Measurements from ENCODE around the gene TIFAB. TPM values are rescaled to one million over a fixed set of nuclear protein-coding genes. Genes with fewer than 3 reads are reported as not detected.

Gene TIFAB
- total RNA-seq, 1 experiment from 2014 or later, result not detected

GRCh38 chr5:135439231-135440205, 12.6 kb downstream of the TIFAB start:
- H3K9me2 ChIP-seq (ENCODE audit: insufficient read depth), result no peaks in the 10 kb centered on the region
- no peak overlapping the region for H3K4me2 ChIP-seq (ENCODE audit: low read length)
- no peak overlapping the region for H2AFZ ChIP-seq (ENCODE audit: low read depth, low read length, poor library complexity, severe bottlenecking)
- ChIA-PET POLR2A (no interaction called here), CTCF (interaction anchor here (1.8 to 2.2 kb wide), 3 partner anchors 14 to 23 kb away, joined by 7 to 17 read pairs (median 12); no protein-coding TSS in a partner anchor), RAD21 (ENCODE audit: low non-redundant PET in 1 of 2, low total read pairs in 2 of 2, uncharacterized antibody in 2 of 2, unreplicated experiment in 2 of 2) (no interaction called here)
- DNase-seq (ENCODE audit: low read depth, low spot score) (no peak), ATAC-seq (no peak)
- intact Hi-C loops (cut with micrococcal nuclease), result no loop called here
- no peak for TF ChIP-seq ZNF274 (IDR thresholded peaks at IDR 0.05; ENCODE audit: low read depth, low read length)
- no peak for TF ChIP-seq ELF1 (IDR thresholded peaks at IDR 0.05; ENCODE audit: borderline replicate concordance, low read depth)
- no peak for TF ChIP-seq CBX3 (IDR thresholded peaks at IDR 0.05; ENCODE audit: low read depth)
- no peak for TF ChIP-seq POLR2AphosphoS5 (IDR thresholded peaks at IDR 0.05; ENCODE audit: low read depth, low read length)
- TF ChIP-seq FOSL1 (IDR thresholded peaks at IDR 0.05; ENCODE audit: low read depth), result no peak
- TF ChIP-seq, protein P1, sequence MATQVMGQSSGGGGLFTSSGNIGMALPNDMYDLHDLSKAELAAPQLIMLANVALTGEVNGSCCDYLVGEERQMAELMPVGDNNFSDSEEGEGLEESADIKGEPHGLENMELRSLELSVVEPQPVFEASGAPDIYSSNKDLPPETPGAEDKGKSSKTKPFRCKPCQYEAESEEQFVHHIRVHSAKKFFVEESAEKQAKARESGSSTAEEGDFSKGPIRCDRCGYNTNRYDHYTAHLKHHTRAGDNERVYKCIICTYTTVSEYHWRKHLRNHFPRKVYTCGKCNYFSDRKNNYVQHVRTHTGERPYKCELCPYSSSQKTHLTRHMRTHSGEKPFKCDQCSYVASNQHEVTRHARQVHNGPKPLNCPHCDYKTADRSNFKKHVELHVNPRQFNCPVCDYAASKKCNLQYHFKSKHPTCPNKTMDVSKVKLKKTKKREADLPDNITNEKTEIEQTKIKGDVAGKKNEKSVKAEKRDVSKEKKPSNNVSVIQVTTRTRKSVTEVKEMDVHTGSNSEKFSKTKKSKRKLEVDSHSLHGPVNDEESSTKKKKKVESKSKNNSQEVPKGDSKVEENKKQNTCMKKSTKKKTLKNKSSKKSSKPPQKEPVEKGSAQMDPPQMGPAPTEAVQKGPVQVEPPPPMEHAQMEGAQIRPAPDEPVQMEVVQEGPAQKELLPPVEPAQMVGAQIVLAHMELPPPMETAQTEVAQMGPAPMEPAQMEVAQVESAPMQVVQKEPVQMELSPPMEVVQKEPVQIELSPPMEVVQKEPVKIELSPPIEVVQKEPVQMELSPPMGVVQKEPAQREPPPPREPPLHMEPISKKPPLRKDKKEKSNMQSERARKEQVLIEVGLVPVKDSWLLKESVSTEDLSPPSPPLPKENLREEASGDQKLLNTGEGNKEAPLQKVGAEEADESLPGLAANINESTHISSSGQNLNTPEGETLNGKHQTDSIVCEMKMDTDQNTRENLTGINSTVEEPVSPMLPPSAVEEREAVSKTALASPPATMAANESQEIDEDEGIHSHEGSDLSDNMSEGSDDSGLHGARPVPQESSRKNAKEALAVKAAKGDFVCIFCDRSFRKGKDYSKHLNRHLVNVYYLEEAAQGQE (IDR thresholded peaks at IDR 0.05; ENCODE audit: low read depth), result no peak
- H3K4me3 ChIP-seq (replicated peaks in 1 of 2; ENCODE audit: low read depth in 1 of 2, low read length in 2 of 2), result no peak overlapping the region
- H3K4me1 ChIP-seq (ENCODE audit: control insufficient read depth in 1 of 2, insufficient read depth in 2 of 2, low read length in 2 of 2), result peaks cover 10 to 17% of the 10 kb centered on the region in 2 experiments; a peak in 3 of 4 replicates
- no peaks in the 10 kb centered on the region for H3K36me3 ChIP-seq (ENCODE audit: control insufficient read depth in 1 of 2, insufficient read depth in 2 of 2, low read length in 2 of 2)
- H3K9ac ChIP-seq (ENCODE audit: low read length), result no peak overlapping the region
- no peaks in the 10 kb centered on the region for H3K9me3 ChIP-seq (ENCODE audit: control insufficient read depth in 1 of 2, insufficient read depth in 1 of 2, low read depth in 1 of 2, low read length in 2 of 2)
- no TSS peak for BruUV-seq (replicated peaks)
- H3K27ac ChIP-seq (ENCODE audit: low read depth, low read length), result no peak overlapping the region
- H3K27me3 ChIP-seq (ENCODE audit: insufficient read depth, low read length), result no peaks in the 10 kb centered on the region; the same call in 1 of the 2 replicates
- H4K20me1 ChIP-seq (ENCODE audit: insufficient read depth), result no peaks in the 10 kb centered on the region
- no peaks in the 10 kb centered on the region for H3K79me2 ChIP-seq (ENCODE audit: insufficient read depth, low read length)

Data from HCT116 (cell line).